G401 (cell line): ENCODE measurements around the gene MCF2L. TPM values are rescaled to one million over a fixed set of nuclear protein-coding genes. Genes with fewer than 3 reads are reported as not detected.
A peak's percentile ranks its signal among the peaks of the same experiment; 100 is the strongest.

Experiments
- DNase-seq: peaks from one replicate; pipeline ENCODE4 v3.0.0-alpha.2; 2015; ENCODE audit warnings: low spot score
- in situ Hi-C: cut with HindIII; loops from 2 replicates; pipeline ENCODE4 v1.10.0; 2016; ENCODE audit warnings: low sequenced_read_pairs, mixed read lengths
- total RNA-seq: library from RNA; depleted of rRNA; stranded (reverse); fragments of >200 nt; shearing (Covaris generic); gene quantifications from 2 replicates; pipeline ENCODE4 v1.2.3, GENCODE V29; 2014

Gene MCF2L
- total RNA-seq, 1 experiment from 2014 or later: 2.8 TPM

GRCh38 chr13:113084094-113084942 lies 115.3 kb downstream of the MCF2L start:
- DNase-seq: no peak

GRCh38 chr13:113084943-113085540 lies 116.0 kb downstream of the MCF2L start:
- DNase-seq: peak; percentile 74
- in situ Hi-C loops: no loop called here

More at GRCh38 chr13:113084094-113084942, 115.3 kb downstream of the MCF2L start:
- in situ Hi-C loops: no loop called here

- in situ Hi-C loops: no loop called here
- no peak for DNase-seq
These were observed 117.2 kb downstream of the MCF2L start for GRCh38 chr13:113086031-113086750.

GRCh38 chr13:113086991-113087922 lies 118.2 kb downstream of the MCF2L start:
- no peak for DNase-seq
- in situ Hi-C loops: no loop called here

GRCh38 chr13:113087923-113088690 lies 119.1 kb downstream of the MCF2L start:
- in situ Hi-C loops: no loop called here

GRCh38 chr13:113088691-113089020 lies 119.6 kb downstream of the MCF2L start:
- in situ Hi-C loops: no loop called here
- DNase-seq: no peak

More at GRCh38 chr13:113087923-113088690, 119.1 kb downstream of the MCF2L start:
- DNase-seq: no peak

GRCh38 chr13:113089693-113090414 lies 120.8 kb downstream of the MCF2L start:
- in situ Hi-C loops: no loop called here
- DNase-seq: no peak

- in situ Hi-C loops: no loop called here
- no peak for DNase-seq
These were observed 121.4 kb downstream of the MCF2L start for GRCh38 chr13:113090415-113090770.

- in situ Hi-C loops: no loop called here
- DNase-seq: no peak
These were observed 121.8 kb downstream of the MCF2L start for GRCh38 chr13:113090806-113091205.

- in situ Hi-C loops: no loop called here
- DNase-seq: no peak
These were observed 122.3 kb downstream of the MCF2L start for GRCh38 chr13:113091211-113091771.

GRCh38 chr13:113091891-113092775 lies 123.1 kb downstream of the MCF2L start:
- DNase-seq: no peak
- in situ Hi-C loops: no loop called here

- in situ Hi-C loops: no loop called here
- DNase-seq: no peak
These were observed 124.0 kb downstream of the MCF2L start for GRCh38 chr13:113092776-113093579.

- DNase-seq: peak; percentile 64
- in situ Hi-C loops: no loop called here
These were observed 124.8 kb downstream of the MCF2L start for GRCh38 chr13:113093580-113094409.

GRCh38 chr13:113094410-113094800 lies 125.4 kb downstream of the MCF2L start:
- DNase-seq: no peak
- in situ Hi-C loops: no loop called here
